ENCODE measurements around the gene P2RX4.

GRCh38 chr12:121240062-121240420, 30.1 kb downstream of the P2RX4 start:
- TF ChIP-seq CTCF (IDR thresholded peaks at IDR 0.05) (no peak), POLR2A (IDR thresholded peaks at IDR 0.05) (no peak)
